HG03520 (cell line): ENCODE data around the gene CHMP4B.

ENCODE experiments used
- ATAC-seq: cut with Tn5 transposase; IDR thresholded peaks from one replicate; pipeline ENCODE4 v1.9.1; 2021; ENCODE audit warnings: mild to moderate bottlenecking, moderate library complexity; ENCODE audit not compliant: unreplicated experiment

Gene CHMP4B

DNA sequence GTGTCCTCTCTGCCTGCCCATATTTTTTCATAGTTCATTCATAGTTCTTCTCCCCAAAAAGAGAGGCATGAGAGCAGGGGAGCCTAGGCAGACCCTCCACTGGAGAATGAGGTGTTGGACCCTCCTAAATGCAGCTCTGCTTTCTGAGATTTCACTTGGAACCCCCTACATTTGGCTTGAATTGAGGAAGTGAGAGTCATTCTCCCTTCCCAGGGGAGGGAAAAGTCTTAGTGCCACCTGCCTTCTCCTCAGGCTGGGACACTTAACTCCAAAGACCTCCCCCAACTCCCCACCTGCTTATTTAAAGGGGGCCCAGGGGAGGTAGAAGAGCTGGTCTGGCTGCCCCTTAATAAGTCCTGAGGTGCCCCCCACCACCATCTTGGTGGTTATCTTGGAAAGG lies 78.2 kb downstream of the CHMP4B start:
- no peak for ATAC-seq

DNA sequence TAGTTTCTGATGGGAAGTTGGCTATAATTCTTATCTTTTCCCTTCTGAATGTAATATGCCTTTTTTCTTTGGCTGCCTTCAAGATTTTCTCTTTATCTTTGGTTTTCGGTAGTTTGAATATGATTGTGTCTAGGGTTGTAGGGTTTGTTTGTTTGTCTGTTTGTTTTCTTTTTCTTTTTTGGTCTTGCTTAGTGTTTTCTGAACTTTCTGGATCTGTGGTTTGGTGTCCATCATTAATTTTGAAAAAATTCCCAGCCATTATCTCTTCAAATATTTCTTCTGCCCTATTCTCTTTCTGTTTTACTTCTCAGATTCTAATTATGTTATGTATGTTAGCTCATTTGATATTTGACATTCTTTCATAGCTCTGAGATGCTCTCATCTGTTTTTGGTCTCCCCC lies 79.4 kb downstream of the CHMP4B start:
- no peak for ATAC-seq

DNA sequence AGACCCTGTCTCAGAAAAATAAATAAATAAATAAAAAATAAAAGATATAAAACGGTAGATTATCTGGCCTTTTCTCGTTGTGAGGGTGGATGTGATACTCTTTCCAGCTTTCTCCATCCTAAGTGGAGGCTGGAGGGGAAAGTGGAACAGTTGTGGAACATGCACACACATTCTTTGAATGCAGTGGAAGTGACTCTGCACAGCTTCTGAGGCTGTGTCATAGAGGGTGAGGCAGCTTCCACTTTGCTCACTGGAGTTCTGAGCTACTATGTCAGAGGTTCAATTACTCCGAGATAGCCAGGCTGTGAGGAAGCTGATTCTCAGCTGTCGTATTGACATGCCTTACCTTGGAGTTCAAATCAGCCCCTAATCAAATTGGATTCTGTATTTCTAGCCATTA lies 82.2 kb downstream of the CHMP4B start:
- ATAC-seq: no peak

DNA sequence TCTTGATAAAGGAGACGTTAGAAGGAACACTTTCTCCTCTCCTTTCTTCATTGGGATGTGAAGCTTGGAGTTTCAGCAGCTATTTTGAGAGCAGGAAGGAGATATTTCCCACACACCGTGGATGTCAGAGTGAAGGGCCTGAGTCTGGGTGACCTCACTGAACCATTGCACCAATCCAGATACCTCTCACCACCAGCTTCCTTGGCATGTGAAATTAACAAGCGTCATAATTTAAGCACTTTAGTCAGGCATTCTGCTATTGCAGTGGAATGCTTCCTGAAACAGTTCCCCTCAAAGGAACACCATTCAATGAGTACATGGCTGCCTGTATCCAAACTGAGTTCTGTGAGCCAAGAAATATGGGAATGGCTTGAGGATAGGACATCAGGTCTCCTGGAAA lies 83.7 kb downstream of the CHMP4B start:
- no peak for ATAC-seq

DNA sequence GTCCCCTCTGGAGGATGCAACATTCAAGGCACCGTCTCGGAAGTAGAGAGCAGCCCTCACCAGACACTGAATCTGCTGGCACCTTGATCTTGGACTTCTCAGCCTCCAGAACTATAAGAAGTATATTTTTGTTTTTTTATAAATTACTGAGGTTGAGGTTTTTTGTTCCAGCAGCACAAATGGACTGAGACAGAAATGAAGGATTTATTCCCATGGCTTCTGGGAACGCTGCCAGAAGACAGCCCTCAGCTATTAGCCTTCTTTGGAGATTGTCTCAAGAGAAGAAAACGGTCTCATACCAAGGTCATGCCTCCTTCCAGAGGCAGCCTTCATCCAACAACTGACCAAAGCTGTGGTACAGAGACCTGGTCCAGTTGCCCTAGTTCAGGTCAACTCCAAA lies 85.4 kb downstream of the CHMP4B start:
- ATAC-seq: no peak

DNA sequence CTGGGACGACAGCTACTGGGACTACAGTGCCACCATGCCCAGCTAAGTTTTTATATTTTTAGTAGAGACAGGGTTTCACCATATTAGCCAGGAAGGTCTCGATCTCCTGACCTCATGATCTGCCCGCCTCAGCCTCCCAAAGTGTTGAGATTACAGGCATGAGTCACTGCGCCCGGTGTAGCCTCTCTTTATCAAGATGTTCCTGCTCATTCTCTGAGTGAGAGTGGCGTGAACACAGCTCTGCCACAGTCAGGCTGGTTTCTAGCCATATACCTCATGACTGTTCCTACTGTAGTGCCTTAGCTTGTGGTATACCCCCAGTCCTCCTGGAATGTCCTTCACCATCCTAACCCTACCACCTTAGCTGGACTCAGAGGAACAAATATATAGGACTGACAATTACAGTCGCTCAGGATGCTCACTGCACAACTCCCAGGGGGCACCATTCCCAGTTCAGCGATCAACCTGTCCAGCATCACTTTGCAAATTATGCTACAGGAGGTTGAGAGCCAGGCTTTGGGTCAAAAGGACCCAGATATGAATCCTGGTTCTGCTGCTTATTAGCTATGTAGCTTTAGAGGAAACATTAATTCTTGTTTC lies 86.3 kb downstream of the CHMP4B start:
- ATAC-seq: no peak

DNA sequence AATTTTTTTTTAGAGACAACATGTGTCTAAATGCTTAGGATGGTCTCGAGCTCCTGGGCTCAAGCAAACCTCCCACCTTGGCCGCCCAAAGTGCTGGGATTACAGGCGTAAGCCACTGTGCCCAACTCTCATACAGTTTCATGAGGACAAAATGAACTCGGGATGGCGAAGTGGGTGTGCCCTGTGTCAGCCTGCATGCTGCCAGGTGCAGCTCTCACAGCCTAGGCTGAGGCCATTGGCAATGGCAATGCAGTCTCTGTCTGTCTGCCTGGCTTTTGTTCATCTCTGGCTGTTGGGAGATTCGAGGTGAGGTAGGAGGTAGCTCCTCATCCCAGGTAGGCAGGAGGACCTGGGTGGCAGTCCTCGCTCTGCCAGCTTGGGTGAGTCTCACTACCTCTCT lies 88.0 kb downstream of the CHMP4B start:
- ATAC-seq: no peak

DNA sequence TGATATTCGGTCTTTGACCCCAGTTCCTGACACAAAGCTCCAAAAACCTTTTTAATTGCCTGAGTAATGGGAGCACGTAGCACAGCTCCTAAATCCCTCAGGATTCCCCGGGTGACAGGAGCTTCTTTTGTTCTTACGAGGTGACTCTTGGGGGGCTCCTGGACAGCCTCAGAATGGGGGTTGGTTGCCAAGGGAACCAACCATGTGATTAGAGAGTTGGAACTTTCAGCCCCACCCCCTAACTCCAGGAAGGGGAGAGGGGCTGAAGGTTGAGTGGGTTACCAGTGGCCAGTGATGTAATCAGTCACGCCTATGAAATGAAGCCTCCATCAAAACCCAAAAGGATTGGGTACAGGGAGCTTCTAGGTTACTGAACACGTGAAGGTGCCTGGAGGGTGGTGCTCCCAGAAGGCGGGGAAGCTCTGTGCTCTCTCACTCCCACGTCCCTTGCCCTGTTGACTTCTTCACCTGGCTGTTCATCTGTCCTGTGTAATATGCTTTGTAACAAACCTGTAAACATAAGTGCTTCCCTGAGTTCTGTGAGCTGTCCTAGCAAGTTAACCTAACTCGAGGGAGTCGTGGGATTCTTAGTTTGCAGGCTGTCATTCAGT lies 89.5 kb downstream of the CHMP4B start:
- ATAC-seq: no peak

DNA sequence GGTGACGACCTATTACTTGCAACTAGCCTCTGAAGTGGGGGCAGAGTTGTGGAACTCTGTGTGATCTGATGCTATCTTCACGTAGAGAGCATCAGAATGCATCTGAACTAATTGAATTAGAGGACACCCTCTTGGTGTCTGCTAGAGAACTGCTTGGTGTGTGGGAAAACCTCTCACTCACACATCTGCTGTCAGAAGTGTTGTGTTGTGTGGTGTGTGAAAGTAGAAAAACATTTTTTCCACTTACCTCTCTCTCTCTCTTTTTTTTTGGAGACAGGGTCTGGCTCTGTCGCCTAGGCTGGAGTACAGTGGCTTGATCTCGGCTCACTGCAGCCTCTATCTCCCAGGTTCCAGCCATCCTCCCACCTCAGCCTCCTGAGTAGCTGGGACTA lies 90.0 kb downstream of the CHMP4B start:
- no peak for ATAC-seq

DNA sequence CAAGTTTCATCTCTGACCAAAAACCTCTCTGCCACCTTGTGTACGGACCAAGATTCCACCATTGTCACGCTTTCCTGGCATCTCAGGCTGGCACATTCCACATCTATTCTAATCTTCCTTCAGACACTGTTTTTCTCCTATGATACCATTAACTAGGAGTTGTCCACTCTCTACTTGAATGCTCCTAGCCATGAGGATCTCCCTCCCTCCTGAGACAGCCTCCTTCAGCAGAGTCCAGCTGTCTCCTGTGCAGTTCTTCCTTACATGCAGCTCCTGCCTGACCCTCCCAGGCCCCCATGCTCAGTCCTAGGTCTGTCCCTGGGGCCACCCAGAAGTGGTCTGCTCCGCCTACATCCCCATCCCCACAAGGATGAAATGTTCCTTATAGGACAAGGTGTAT lies 90.9 kb downstream of the CHMP4B start:
- no peak for ATAC-seq
